GM18870 (cell line): ENCODE measurements around the gene NPAS2.

Source experiments
- ATAC-seq: cut with Tn5 transposase; IDR thresholded peaks from one replicate; pipeline ENCODE4 v1.9.1; 2021; ENCODE audit warnings: moderate library complexity; ENCODE audit not compliant: unreplicated experiment

NPAS2 gene

GRCh38 chr2:100962366-100963025 is 142.6 kb downstream of the NPAS2 start:
- no peak for ATAC-seq

GRCh38 chr2:100963026-100963375 is 143.1 kb downstream of the NPAS2 start:
- ATAC-seq: no peak

- ATAC-seq: no peak
Measured at GRCh38 chr2:100964222-100964621, 144.3 kb downstream of the NPAS2 start.

GRCh38 chr2:100964681-100965169 is 144.8 kb downstream of the NPAS2 start:
- no peak for ATAC-seq

GRCh38 chr2:100965596-100965995 is 145.7 kb downstream of the NPAS2 start:
- no peak for ATAC-seq

GRCh38 chr2:100967716-100968115 is 147.8 kb downstream of the NPAS2 start:
- ATAC-seq: no peak

GRCh38 chr2:100968146-100969145 is 148.5 kb downstream of the NPAS2 start:
- no peak for ATAC-seq

- no peak for ATAC-seq
Measured at GRCh38 chr2:100969998-100970397, 150.1 kb downstream of the NPAS2 start.

- no peak for ATAC-seq
Measured at GRCh38 chr2:100971221-100971620, 151.3 kb downstream of the NPAS2 start.

GRCh38 chr2:100972452-100972851 is 152.5 kb downstream of the NPAS2 start:
- ATAC-seq: no peak

- ATAC-seq: no peak
Measured at GRCh38 chr2:100974712-100975520, 155.0 kb downstream of the NPAS2 start.

GRCh38 chr2:100975521-100975785 is 155.5 kb downstream of the NPAS2 start:
- no peak for ATAC-seq

GRCh38 chr2:100976061-100976460 is 156.1 kb downstream of the NPAS2 start:
- ATAC-seq: no peak

GRCh38 chr2:100976645-100977391 is 156.9 kb downstream of the NPAS2 start:
- peak; percentile 84 for ATAC-seq

- no peak for ATAC-seq
Measured at GRCh38 chr2:100977511-100977910, 157.6 kb downstream of the NPAS2 start.

GRCh38 chr2:100978582-100979191 is 158.7 kb downstream of the NPAS2 start:
- ATAC-seq: no peak

- ATAC-seq: no peak
Measured at GRCh38 chr2:100980046-100980445, 160.1 kb downstream of the NPAS2 start.

- no peak for ATAC-seq
Measured at GRCh38 chr2:100981011-100981410, 161.1 kb downstream of the NPAS2 start.

- no peak for ATAC-seq
Measured at GRCh38 chr2:100982431-100982861, 162.5 kb downstream of the NPAS2 start.

GRCh38 chr2:100983201-100983600 is 163.3 kb downstream of the NPAS2 start:
- ATAC-seq: no peak
